PFSK-1 (cell line): ENCODE measurements around the gene EVC2.

Experiments used
- FOXP2 ChIP-seq: optimal IDR thresholded peaks from 2 replicates; pipeline ENCODE3; 2011; ENCODE audit warnings: borderline replicate concordance, control low read depth, inconsistent platforms; ENCODE audit not compliant: insufficient read depth; ENCODE audit errors: extremely low read length, extremely low read depth
- POLR2AphosphoS5 ChIP-seq: IDR thresholded peaks from 2 replicates; pipeline ENCODE4 v1.6.1; 2012; ENCODE audit warnings: low read depth, mild to moderate bottlenecking, control low read depth, low read length, moderate library complexity
- SIN3A ChIP-seq: IDR thresholded peaks from 2 replicates; pipeline ENCODE4 v1.6.1; 2012; ENCODE audit warnings: mild to moderate bottlenecking, low read length, moderate library complexity, borderline replicate concordance; ENCODE audit not compliant: insufficient read depth
- TAF1 ChIP-seq: IDR thresholded peaks from 2 replicates; pipeline ENCODE4 v1.6.1; 2012; ENCODE audit warnings: low read length, control low read depth, borderline replicate concordance; ENCODE audit not compliant: insufficient read depth
- TF ChIP-seq, protein P1 (sequence below), 2 experiments: IDR thresholded peaks; 2 replicates each; pipeline versions ENCODE4 v1.6.1 to v1.8.0; 2011 to 2012; ENCODE audit warnings: low read depth in 2 of 2, low read length in 2 of 2, control low read depth in 1 of 2, inconsistent platforms in 1 of 2, mild to moderate bottlenecking in 1 of 2, moderate library complexity in 1 of 2; ENCODE audit not compliant: insufficient read depth in 1 of 2

Gene EVC2

DNA sequence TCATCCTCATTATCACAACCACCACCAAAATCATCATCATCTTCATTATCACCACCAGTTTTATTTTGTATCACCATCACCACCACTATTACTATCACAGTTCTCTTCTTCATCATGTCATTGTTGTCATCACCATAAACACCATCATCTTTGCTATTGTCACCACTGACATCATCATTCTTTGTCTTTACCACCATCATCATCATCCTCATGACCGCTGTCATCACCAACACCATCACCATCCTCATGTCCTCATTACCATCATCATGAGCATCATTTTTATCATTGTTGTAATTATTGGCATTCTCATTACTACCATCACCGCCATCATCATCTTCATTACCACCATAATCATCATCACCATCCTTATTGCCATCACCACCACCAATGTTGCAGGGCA is 34.0 kb upstream of the EVC2 start:
- TF ChIP-seq POLR2AphosphoS5 (no peak), FOXP2 (no peak), SIN3A (no peak)

DNA sequence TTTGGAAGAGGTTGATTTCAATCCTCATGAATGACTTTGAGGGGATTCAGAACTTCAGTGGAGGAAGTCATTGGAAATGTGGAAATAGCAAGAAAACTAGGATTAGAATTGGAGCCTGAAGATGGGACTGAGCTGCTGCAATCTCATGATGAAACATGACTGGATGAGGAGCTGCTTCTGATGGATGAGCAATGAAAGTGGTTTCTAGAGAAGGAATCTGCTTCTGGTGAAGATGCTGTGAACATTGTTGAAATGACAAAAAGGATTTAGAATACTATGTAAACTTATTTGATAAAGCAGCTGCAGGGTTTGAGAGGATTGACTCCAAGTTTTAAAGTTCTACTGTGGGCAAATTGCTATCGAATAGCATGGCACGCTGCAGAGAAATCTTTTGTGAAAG is 29.7 kb upstream of the EVC2 start:
- TF ChIP-seq TAF1 (no peak), FOXP2 (no peak), POLR2AphosphoS5 (no peak), SIN3A (no peak)
- TF ChIP-seq, protein P1, sequence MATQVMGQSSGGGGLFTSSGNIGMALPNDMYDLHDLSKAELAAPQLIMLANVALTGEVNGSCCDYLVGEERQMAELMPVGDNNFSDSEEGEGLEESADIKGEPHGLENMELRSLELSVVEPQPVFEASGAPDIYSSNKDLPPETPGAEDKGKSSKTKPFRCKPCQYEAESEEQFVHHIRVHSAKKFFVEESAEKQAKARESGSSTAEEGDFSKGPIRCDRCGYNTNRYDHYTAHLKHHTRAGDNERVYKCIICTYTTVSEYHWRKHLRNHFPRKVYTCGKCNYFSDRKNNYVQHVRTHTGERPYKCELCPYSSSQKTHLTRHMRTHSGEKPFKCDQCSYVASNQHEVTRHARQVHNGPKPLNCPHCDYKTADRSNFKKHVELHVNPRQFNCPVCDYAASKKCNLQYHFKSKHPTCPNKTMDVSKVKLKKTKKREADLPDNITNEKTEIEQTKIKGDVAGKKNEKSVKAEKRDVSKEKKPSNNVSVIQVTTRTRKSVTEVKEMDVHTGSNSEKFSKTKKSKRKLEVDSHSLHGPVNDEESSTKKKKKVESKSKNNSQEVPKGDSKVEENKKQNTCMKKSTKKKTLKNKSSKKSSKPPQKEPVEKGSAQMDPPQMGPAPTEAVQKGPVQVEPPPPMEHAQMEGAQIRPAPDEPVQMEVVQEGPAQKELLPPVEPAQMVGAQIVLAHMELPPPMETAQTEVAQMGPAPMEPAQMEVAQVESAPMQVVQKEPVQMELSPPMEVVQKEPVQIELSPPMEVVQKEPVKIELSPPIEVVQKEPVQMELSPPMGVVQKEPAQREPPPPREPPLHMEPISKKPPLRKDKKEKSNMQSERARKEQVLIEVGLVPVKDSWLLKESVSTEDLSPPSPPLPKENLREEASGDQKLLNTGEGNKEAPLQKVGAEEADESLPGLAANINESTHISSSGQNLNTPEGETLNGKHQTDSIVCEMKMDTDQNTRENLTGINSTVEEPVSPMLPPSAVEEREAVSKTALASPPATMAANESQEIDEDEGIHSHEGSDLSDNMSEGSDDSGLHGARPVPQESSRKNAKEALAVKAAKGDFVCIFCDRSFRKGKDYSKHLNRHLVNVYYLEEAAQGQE (IDR thresholded peaks at IDR 0.05; ENCODE audit: insufficient read depth in 1 of 2, low read depth in 2 of 2, low read length in 2 of 2): no peak

DNA sequence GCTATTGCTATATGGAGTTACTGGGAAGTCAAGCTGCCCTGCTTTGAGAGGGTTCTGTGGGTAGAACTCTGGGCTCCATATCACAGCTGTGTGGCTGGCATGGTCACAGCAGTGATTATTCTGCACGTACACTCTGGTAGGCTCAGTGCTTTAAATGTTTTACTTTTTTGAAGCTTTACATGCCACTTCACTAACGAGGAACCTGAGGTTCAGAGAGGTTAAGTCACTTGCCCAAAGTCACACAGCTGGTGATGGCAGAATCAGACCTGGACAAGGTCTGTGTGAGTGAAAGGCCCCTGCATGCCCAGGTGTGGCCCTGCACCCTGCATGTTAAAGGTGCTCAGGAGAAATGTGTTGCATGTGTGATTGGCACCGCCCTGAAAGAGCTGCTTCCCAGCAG is 27.1 kb upstream of the EVC2 start:
- no peak for TF ChIP-seq SIN3A
- TF ChIP-seq, protein P1 (IDR thresholded peaks at IDR 0.05; ENCODE audit: insufficient read depth in 1 of 2, low read depth in 2 of 2, low read length in 2 of 2): no peak

DNA sequence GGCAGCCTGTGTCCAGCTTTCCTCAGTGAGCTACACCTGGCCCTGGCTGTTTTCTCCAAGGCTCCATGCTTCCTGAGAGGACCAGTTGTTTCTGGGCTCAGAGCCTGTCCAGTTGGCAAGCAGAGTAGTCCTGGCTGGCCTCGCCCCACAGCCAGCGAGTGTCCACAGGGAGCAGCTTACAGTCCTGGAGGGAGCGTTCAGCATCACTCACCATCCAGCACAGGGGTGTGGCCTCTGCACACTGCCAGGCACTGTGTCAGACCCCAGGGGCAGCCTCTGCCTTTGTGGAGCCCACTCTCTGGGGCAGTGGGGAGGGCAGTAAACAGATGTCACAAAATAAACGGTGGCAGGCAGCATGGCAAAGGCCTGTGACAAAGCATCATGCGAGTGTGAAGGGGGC is 26.5 kb upstream of the EVC2 start:
- TF ChIP-seq TAF1 (no peak), FOXP2 (no peak), POLR2AphosphoS5 (no peak), SIN3A (no peak)
- TF ChIP-seq, protein P1 (IDR thresholded peaks at IDR 0.05; ENCODE audit: insufficient read depth in 1 of 2, low read depth in 2 of 2, low read length in 2 of 2): no peak

DNA sequence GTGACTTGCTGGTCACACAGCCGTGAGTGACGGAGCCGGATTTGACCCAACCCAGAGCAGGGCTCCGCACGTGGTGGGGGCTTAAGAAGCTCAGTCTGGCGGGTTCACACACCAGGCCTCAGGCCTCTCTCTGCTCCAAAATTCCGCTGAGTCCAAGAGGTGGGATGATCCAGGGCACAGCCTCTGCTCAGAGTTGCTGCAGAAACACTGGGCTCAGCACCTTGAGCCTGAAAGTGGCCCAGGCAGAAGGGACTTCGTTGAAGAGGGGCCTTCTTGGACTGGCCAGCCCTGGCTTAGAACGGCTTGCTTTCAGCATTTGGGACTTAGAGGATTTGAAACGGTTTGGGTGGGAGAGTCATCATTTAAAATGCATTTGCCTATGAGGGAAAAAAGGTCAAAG is 23.8 kb upstream of the EVC2 start:
- no peak for TF ChIP-seq POLR2AphosphoS5
- no peak for TF ChIP-seq FOXP2
- no peak for TF ChIP-seq SIN3A
- TF ChIP-seq TAF1: no peak

DNA sequence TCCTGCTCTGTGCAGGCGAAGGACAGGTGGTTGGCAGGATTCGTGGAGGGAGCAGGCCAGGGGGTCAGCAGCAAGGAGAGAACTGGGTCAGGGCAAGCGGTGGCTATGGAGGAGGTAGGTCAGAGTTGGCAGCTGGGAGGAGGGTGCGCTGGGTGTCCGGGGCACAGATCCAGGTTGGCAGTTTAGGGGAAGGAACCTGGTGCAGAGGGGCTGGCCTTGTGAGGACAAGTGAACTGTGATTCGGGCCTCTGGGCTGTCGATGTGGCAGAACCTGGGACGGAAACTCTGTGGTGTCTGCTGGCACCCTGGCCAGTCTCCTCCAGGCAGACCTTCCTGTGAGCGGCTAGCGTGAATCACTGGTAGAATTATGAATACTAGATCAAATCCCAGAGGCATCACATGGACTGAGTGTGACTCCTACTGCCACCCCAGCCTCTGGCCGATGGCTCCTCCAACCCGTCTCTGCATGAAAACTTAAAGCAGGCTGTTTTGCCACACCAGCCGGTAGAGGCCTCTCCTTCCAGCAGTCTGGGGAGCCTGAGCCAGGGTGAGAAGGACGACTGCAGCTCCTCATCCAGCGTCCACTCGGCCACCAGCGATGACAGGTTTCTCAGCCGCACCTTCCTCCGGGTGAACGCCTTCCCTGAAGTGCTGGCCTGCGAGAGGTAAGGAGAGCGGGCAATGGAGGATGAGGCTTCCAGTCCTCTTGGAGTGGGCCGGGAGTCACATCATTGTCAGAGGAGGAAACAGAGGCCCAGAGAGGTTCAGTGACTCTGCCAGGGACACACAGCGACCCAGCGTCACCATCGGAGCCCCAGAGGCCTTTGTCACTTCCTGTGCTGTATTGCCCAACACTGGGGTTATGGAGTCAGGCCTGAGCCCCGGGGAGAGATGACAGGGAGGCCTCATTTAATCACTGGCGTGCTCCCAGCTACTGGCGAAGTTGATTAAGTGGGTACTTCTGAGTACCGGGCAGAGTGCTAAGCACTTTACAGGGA is 22.9 kb upstream of the EVC2 start:
- TF ChIP-seq FOXP2 (no peak), TAF1 (no peak), POLR2AphosphoS5 (no peak), SIN3A (no peak)
- TF ChIP-seq, protein P1 (IDR thresholded peaks at IDR 0.05; ENCODE audit: insufficient read depth in 1 of 2, low read depth in 2 of 2, low read length in 2 of 2): no peak
